GM12892 (cell line): ENCODE data around the gene GLT6D1.

ENCODE experiments used
- POLR2A ChIP-seq: IDR thresholded peaks from 2 replicates; pipeline ENCODE4 v1.6.1; 2011; ENCODE audit warnings: low read depth, low read length, control low read depth
- POLR2AphosphoS5 ChIP-seq: IDR thresholded peaks from 2 replicates; pipeline ENCODE4 v1.6.1; 2011; ENCODE audit warnings: low read depth, low read length, control low read depth
- TAF1 ChIP-seq: IDR thresholded peaks from 2 replicates; pipeline ENCODE4 v1.6.1; 2011; ENCODE audit warnings: low read depth, mild to moderate bottlenecking, control low read depth, low read length, borderline replicate concordance

- TF ChIP-seq POLR2A (no peak), POLR2AphosphoS5 (no peak), TAF1 (no peak)
Measured at GRCh38 chr9:135687216-135687615, 47.9 kb upstream of the GLT6D1 start.
